Muscle layer of colon (tissue), 2 donors: ENCODE data around the gene BRD4.

ENCODE experiments used
- H3K27ac ChIP-seq: one replicate; pipeline ENCODE4 v1.7.0; 2013; ENCODE audit warnings: low read depth, mild to moderate bottlenecking, low read length, moderate library complexity
- H3K27me3 ChIP-seq, 2 donors: one replicate each; pipeline ENCODE4 v1.7.0; 2013; ENCODE audit warnings: low read length in 2 of 2, mild to moderate bottlenecking in 2 of 2; ENCODE audit not compliant: insufficient read depth in 2 of 2, control insufficient read depth in 1 of 2
- H3K36me3 ChIP-seq: one replicate; pipeline ENCODE4 v1.7.0; 2013; ENCODE audit warnings: mild to moderate bottlenecking, low read length; ENCODE audit not compliant: insufficient read depth
- H3K4me1 ChIP-seq: one replicate; pipeline ENCODE4 v1.7.0; 2013; ENCODE audit warnings: mild to moderate bottlenecking, low read length; ENCODE audit not compliant: insufficient read depth
- H3K4me3 ChIP-seq, 2 donors: one replicate each; pipeline ENCODE4 v1.7.0; 2013; ENCODE audit warnings: low read length in 2 of 2, low read depth in 1 of 2, mild to moderate bottlenecking in 1 of 2, moderate library complexity in 1 of 2
- H3K9ac ChIP-seq: one replicate; pipeline ENCODE4 v1.7.0; 2013; ENCODE audit warnings: low read length
- H3K9me3 ChIP-seq: one replicate; pipeline ENCODE4 v1.7.0; 2013; ENCODE audit warnings: mild to moderate bottlenecking, low read length
- donor health status: abdominal sarcoma.
- donor health status: Adenocarcinoma of cecum.

The BRD4 gene

GRCh38 chr19:15305582-15306334 lies 26.6 kb downstream of the BRD4 start:
- Histone ChIP-seq H3K27ac (no peak overlapping the region), H3K4me3 (no peak overlapping the region), H3K9me3 (no peaks in the 10 kb centered on the region), H3K36me3 (no peaks in the 10 kb centered on the region), H3K9ac (no peak overlapping the region), H3K27me3 (no peaks in the 10 kb centered on the region), H3K4me1 (peaks cover 46% of the 10 kb centered on the region)

DNA sequence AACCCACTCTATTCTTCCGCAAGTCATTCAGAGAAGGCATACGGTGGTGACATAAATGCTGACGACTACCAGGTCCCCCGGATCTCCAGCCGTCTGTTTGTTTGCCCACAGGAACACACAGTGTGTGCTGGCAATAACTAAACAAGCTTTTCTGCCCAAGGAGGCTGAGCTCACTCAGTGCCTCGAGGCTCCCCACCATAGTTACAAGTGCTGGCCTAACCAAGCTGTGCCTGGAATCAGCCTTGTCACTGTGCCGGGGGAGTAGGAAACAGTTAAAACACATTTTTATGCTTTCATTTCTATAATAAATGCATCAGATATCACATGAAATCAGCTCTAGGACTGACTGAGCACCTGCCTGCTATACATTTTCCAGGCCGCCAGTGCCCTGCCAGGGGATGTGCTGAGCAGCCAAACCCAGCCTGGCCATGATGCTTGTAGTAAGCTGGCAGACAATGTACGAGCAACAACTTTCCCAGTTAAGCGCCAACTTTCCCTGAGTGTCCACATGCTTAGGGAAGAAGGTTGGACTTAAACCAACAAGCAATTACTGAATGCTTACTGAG lies 28.1 kb downstream of the BRD4 start:
- no peak overlapping the region for H3K4me3 ChIP-seq
- H3K27me3 ChIP-seq: no peaks in the 10 kb centered on the region
- H3K4me1 ChIP-seq: peaks cover 49% of the 10 kb centered on the region
- no peaks in the 10 kb centered on the region for H3K9me3 ChIP-seq
- H3K36me3 ChIP-seq: no peaks in the 10 kb centered on the region
- H3K27ac ChIP-seq: peak overlapping the region; percentile 48
- H3K9ac ChIP-seq: no peak overlapping the region

GRCh38 chr19:15303105-15303780 lies 29.1 kb downstream of the BRD4 start:
- H3K4me3 ChIP-seq: peak overlapping the region in 1 of 2 donors; percentile 4
- no peaks in the 10 kb centered on the region for H3K9me3 ChIP-seq
- peaks cover 57% of the 10 kb centered on the region for H3K4me1 ChIP-seq
- no peak overlapping the region for H3K9ac ChIP-seq
- peak overlapping the region; percentile 46 for H3K27ac ChIP-seq
- no peaks in the 10 kb centered on the region for H3K36me3 ChIP-seq
- no peaks in the 10 kb centered on the region for H3K27me3 ChIP-seq

DNA sequence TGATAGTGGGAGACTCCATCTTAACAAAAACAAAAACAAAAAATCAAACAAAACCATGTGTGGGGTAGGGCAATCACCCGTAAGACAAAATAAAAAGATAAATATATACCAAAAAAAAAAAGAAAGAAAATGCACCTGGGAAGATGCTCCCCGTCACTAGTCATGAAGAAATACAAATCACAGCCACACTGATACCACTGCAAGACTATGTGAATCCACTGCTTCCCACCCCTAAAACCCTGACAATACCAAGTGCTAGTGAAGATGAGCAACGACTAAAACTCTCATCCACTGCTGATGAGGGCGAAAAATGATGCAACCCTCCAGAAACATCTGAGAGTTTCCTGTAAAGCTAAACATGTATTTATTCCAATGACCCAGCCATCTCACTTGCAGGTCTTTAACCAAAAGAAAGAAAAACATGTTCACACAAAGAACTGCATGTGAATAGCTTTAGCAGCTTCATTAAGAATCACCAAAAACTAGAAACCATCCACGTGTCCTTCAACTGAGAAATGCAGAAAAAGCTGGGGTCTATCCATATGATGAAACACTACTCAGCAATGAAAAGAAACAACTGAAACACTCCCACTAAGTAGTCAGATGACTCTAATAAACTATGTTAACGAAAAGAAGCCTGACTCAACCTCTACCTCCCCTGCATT lies 31.7 kb downstream of the BRD4 start:
- Histone ChIP-seq H3K9ac (no peak overlapping the region), H3K4me1 (peaks cover 75% of the 10 kb centered on the region), H3K27ac (no peak overlapping the region), H3K9me3 (no peaks in the 10 kb centered on the region), H3K27me3 (no peaks in the 10 kb centered on the region), H3K36me3 (no peaks in the 10 kb centered on the region), H3K4me3 (no peak overlapping the region)

- Histone ChIP-seq H3K27me3 (no peaks in the 10 kb centered on the region), H3K27ac (no peak overlapping the region), H3K36me3 (no peaks in the 10 kb centered on the region), H3K9me3 (no peaks in the 10 kb centered on the region), H3K4me3 (no peak overlapping the region), H3K9ac (no peak overlapping the region), H3K4me1 (peaks cover 74% of the 10 kb centered on the region)
Observed at GRCh38 chr19:15299568-15300409, 32.5 kb downstream of the BRD4 start.

DNA sequence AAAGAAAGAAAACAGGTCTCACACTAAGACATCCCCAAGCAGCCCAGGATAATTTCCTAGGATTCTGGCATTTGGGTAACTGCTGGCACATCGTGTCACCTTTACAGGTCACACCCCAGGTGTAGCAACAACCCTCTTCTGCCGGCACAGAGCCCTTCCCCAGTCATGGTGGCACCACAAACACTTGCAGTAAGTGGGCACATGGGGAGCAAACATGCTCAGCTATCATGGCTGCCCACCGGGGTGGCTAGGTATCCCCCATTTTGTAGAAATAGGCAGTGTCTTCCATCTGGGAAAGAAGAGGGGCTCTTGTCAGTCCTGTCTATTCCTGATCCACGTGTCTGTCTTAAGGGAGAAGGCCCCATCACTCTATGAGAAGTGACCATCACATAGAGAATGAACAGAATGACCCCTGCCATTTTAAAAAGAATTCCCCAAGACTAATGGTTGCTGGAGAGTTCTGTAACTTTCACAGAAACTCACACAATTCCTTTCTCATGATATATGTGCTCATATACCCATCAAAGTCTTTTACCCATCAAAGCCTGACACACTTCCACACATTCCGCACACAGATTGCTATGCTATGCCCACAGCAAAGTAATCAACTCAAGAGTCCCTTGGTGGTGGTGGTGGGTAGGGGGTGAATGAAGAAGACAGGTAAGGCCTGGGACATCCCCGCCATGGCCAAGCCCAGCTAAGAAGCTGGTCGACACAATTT lies 33.3 kb downstream of the BRD4 start:
- Histone ChIP-seq H3K9me3 (no peaks in the 10 kb centered on the region), H3K9ac (no peak overlapping the region), H3K4me3 (no peak overlapping the region), H3K27ac (peak overlapping the region; percentile 26), H3K27me3 (no peaks in the 10 kb centered on the region), H3K4me1 (peaks cover 74% of the 10 kb centered on the region), H3K36me3 (no peaks in the 10 kb centered on the region)

- Histone ChIP-seq H3K4me1 (peaks cover 75% of the 10 kb centered on the region), H3K27me3 (no peaks in the 10 kb centered on the region), H3K9ac (peak overlapping the region; percentile 1), H3K9me3 (no peaks in the 10 kb centered on the region), H3K36me3 (no peaks in the 10 kb centered on the region), H3K27ac (peak overlapping the region; percentile 77), H3K4me3 (peak overlapping the region in 1 of 2 donors; percentile 10)
Observed at GRCh38 chr19:15297416-15298224, 34.7 kb downstream of the BRD4 start.

DNA sequence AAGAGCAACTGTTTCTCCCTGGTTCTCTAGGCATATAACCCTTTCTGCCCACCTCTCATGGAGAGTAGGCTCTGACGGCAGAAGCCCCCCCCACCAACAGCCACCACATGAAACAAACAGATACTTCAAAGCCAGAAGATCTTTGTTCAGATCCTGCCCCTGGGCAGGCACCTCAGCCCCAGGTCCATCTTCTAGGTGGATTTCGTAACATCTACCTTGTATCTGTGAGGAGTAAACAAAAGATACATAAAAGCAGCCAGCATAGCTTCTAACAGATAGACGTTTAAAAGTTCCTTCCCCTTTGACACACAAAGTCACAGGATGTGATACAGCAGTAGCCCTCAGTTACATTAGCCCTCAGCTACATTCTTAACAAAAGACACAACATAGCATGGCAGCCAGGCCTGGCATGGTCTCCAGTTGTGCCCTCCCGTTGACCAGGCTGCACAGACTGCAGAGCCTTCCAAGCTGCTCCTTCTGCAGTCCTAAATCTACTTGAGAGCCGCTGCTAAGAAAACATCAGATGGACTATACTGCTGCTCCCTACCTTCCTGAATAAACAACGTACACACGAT lies 35.4 kb downstream of the BRD4 start:
- peak overlapping the region in 1 of 2 donors; percentile 10 for H3K4me3 ChIP-seq
- H3K36me3 ChIP-seq: no peaks in the 10 kb centered on the region
- H3K27me3 ChIP-seq: no peaks in the 10 kb centered on the region
- peaks cover 80% of the 10 kb centered on the region for H3K4me1 ChIP-seq
- peak overlapping the region; percentile 77 for H3K27ac ChIP-seq
- H3K9me3 ChIP-seq: no peaks in the 10 kb centered on the region
- peak overlapping the region; percentile 1 for H3K9ac ChIP-seq

- peaks cover 84% of the 10 kb centered on the region for H3K4me1 ChIP-seq
- H3K4me3 ChIP-seq: peak overlapping the region in 1 of 2 donors; percentile 10
- H3K27me3 ChIP-seq: no peaks in the 10 kb centered on the region
- H3K9ac ChIP-seq: peak overlapping the region; percentile 1
- no peaks in the 10 kb centered on the region for H3K36me3 ChIP-seq
- H3K27ac ChIP-seq: peak overlapping the region; percentile 77
- no peaks in the 10 kb centered on the region for H3K9me3 ChIP-seq
Observed at GRCh38 chr19:15296353-15296752, 36.0 kb downstream of the BRD4 start.
